Neural cell (in vitro differentiated cells): Measurements from ENCODE around the gene STN1.

ENCODE experiments used
- CTCF ChIP-seq: fragments of 450-650 bp; IDR thresholded peaks from 2 replicates; pipeline ENCODE4 v1.5.1; 2014; ENCODE audit warnings: antibody characterized with exemption, mild to moderate bottlenecking, moderate library complexity; ENCODE audit not compliant: poor library complexity, severe bottlenecking
- EP300 ChIP-seq: fragments of 450-650 bp; conservative IDR thresholded peaks from 2 replicates; pipeline ENCODE4 v1.6.1; 2014; ENCODE audit warnings: antibody characterized with exemption, mild to moderate bottlenecking, moderate library complexity; ENCODE audit not compliant: poor library complexity, severe bottlenecking
- EZH2 ChIP-seq: fragments of 200-600, 300-800 bp; shearing (Covaris generic), sonication (generic); IDR thresholded peaks from 2 replicates; pipeline ENCODE4 v1.6.1; 2014; ENCODE audit warnings: antibody characterized with exemption, low read length, borderline replicate concordance, mild to moderate bottlenecking; ENCODE audit not compliant: insufficient read depth, poor library complexity, severe bottlenecking
- POLR2AphosphoS5 ChIP-seq: IDR thresholded peaks from 2 replicates; pipeline ENCODE4 v1.6.1; 2012
- RAD21 ChIP-seq: fragments of 450-650 bp; conservative IDR thresholded peaks from 2 replicates; pipeline ENCODE4 v1.6.1; 2014; ENCODE audit warnings: antibody characterized with exemption, mild to moderate bottlenecking, moderate library complexity
- REST ChIP-seq: IDR thresholded peaks from 2 replicates; pipeline ENCODE4 v1.6.1; 2012; ENCODE audit warnings: borderline replicate concordance
- SMC3 ChIP-seq: fragments of 450-650 bp; conservative IDR thresholded peaks from 2 replicates; pipeline ENCODE4 v1.6.1; 2014; ENCODE audit warnings: antibody characterized with exemption, mild to moderate bottlenecking, moderate library complexity; ENCODE audit not compliant: poor library complexity
- TAF1 ChIP-seq: IDR thresholded peaks from 2 replicates; pipeline ENCODE4 v1.6.1; 2012; ENCODE audit warnings: low read depth

GRCh38 chr10:103936022-103936421, 18.0 kb upstream of the STN1 start:
- TF ChIP-seq CTCF (no peak), EZH2 (no peak), SMC3 (no peak), TAF1 (no peak), EP300 (no peak), REST (no peak), POLR2AphosphoS5 (no peak), RAD21 (no peak)
